Panc1 (cell line): ENCODE results near the gene PPM1M. TPM values are rescaled to one million over a fixed set of nuclear protein-coding genes. Genes with fewer than 3 reads are reported as not detected.
A peak's percentile ranks its signal among the peaks of the same experiment; 100 is the strongest.

ENCODE experiments used
- ATAC-seq: fragments of 200-7000 bp; cut with Tn5 transposase; 2 replicates; pipeline ENCODE4 v1.9.1; 2020; ENCODE audit warnings: mild to moderate bottlenecking, moderate library complexity
- BruUV-seq: library from RNA; stranded (reverse); fragments of 400-500 nt; replicated peaks from 2 replicates; lab custom pipeline; 2021; lab: Mats Ljungman, UMichigan
- CTCF ChIA-PET: fragments of 300-600 bp; sonication (Branson Sonifier 250); formaldehyde crosslinking; loops from one replicate; lab custom pipeline; 2022; ENCODE audit warnings: antibody characterized with exemption; lab: Charles Lee
- POLR2A ChIA-PET: fragments of 300-600 bp; sonication (Branson Sonifier 250); formaldehyde crosslinking; loops from one replicate; lab custom pipeline; 2022; ENCODE audit warnings: antibody characterized with exemption; lab: Charles Lee
- DNase-seq: peaks from one replicate; pipeline ENCODE4 v3.0.0-alpha.2; 2010; ENCODE audit warnings: low read depth, low spot score
- H3K27ac ChIP-seq: 2 replicates; pipeline ENCODE4 v1.5.1; 2011; ENCODE audit warnings: mild to moderate bottlenecking, low read length, inconsistent platforms
- H3K27me3 ChIP-seq: fragments of 200-500 bp; sonication (Bioruptor generic); 2 replicates; pipeline ENCODE4 v1.6.0; 2014; ENCODE audit warnings: low read length, inconsistent platforms; ENCODE audit not compliant: control insufficient read depth, insufficient read depth
- H3K36me3 ChIP-seq: fragments of 200-500 bp; sonication (Bioruptor generic); 2 replicates; pipeline ENCODE4 v1.5.1; 2014; ENCODE audit warnings: inconsistent platforms, mild to moderate bottlenecking, low read length, moderate library complexity; ENCODE audit not compliant: control insufficient read depth, insufficient read depth
- H3K4me1 ChIP-seq: 2 replicates; pipeline ENCODE4 v1.5.1; 2011; ENCODE audit warnings: inconsistent platforms, mild to moderate bottlenecking, low read length, moderate library complexity; ENCODE audit not compliant: control insufficient read depth, insufficient read depth
- H3K4me3 ChIP-seq, 2 experiments: 2 replicates each; pipeline ENCODE4 v1.5.1; 2011 to 2012; ENCODE audit warnings: low read depth in 2 of 2, low read length in 2 of 2, mild to moderate bottlenecking in 2 of 2, inconsistent platforms in 1 of 2, moderate library complexity in 1 of 2
- H3K9me3 ChIP-seq: fragments of 200-500 bp; sonication (Bioruptor generic); 2 replicates; pipeline ENCODE4 v1.5.1; 2014; ENCODE audit warnings: low read depth, mild to moderate bottlenecking, inconsistent platforms, low read length, moderate library complexity; ENCODE audit not compliant: control insufficient read depth, insufficient read depth
- CTCF ChIP-seq: fragments of 450-650 bp; IDR thresholded peaks from 2 replicates; pipeline ENCODE4 v1.5.1; 2017; ENCODE audit warnings: mild to moderate bottlenecking
- POLR2AphosphoS5 ChIP-seq: IDR thresholded peaks from 2 replicates; pipeline ENCODE4 v1.6.1; 2012; ENCODE audit warnings: mild to moderate bottlenecking, low read depth, low read length, moderate library complexity
- SIN3A ChIP-seq: IDR thresholded peaks from 2 replicates; pipeline ENCODE4 v1.6.1; 2012; ENCODE audit warnings: low read depth, mild to moderate bottlenecking, low read length, moderate library complexity, borderline replicate concordance; ENCODE audit not compliant: insufficient read depth
- TCF7L2 ChIP-seq: IDR thresholded peaks from 2 replicates; pipeline ENCODE4 v1.6.1; 2011; ENCODE audit warnings: mild to moderate bottlenecking, low read depth, low read length, inconsistent platforms
- in situ Hi-C: cut with HindIII; loops from 2 replicates; pipeline ENCODE4 v1.10.0; 2016; ENCODE audit warnings: low sequenced_read_pairs, low pct_unique_long_range_greater_than_20kb
- intact Hi-C: fragments of 100-400 bp; cut with micrococcal nuclease; formaldehyde crosslinking; loops from one replicate; pipeline ENCODE4 v1.10.0; 2022; ENCODE audit not compliant: unreplicated experiment
- total RNA-seq: library from RNA; stranded (reverse); gene quantifications from one replicate; pipeline ENCODE4 v1.2.1, GENCODE V29; 2021; ENCODE audit not compliant: unreplicated experiment
- TF ChIP-seq, protein P1 (sequence below), 2 experiments: IDR thresholded peaks; 2 replicates each; pipeline ENCODE4 v1.6.1; 2011 to 2012; ENCODE audit warnings: low read depth in 2 of 2, control low read depth in 1 of 2, low read length in 1 of 2, mild to moderate bottlenecking in 1 of 2, moderate library complexity in 1 of 2; ENCODE audit not compliant: insufficient read depth in 1 of 2

PPM1M gene
- total RNA-seq, 1 experiment from 2014 or later: 9.7 TPM

GRCh38 chr3:52280050-52280461, 34.5 kb downstream of the PPM1M start:
- Histone ChIP-seq H3K4me1 (peaks cover 27% of the 10 kb centered on the region), H3K4me3 (peak overlapping the region in 1 of 2 experiments; percentile 7; a peak in 1 of 4 replicates), H3K9me3 (no peaks in the 10 kb centered on the region), H3K36me3 (peaks cover 4% of the 10 kb centered on the region; the same call in 1 of the 2 replicates), H3K27me3 (no peaks in the 10 kb centered on the region), H3K27ac (peak overlapping the region; percentile 87)
- intact Hi-C loops: no loop called here
- TF ChIP-seq SIN3A (no peak), POLR2AphosphoS5 (no peak), TCF7L2 (no peak), CTCF (no peak)
- TF ChIP-seq, protein P1, sequence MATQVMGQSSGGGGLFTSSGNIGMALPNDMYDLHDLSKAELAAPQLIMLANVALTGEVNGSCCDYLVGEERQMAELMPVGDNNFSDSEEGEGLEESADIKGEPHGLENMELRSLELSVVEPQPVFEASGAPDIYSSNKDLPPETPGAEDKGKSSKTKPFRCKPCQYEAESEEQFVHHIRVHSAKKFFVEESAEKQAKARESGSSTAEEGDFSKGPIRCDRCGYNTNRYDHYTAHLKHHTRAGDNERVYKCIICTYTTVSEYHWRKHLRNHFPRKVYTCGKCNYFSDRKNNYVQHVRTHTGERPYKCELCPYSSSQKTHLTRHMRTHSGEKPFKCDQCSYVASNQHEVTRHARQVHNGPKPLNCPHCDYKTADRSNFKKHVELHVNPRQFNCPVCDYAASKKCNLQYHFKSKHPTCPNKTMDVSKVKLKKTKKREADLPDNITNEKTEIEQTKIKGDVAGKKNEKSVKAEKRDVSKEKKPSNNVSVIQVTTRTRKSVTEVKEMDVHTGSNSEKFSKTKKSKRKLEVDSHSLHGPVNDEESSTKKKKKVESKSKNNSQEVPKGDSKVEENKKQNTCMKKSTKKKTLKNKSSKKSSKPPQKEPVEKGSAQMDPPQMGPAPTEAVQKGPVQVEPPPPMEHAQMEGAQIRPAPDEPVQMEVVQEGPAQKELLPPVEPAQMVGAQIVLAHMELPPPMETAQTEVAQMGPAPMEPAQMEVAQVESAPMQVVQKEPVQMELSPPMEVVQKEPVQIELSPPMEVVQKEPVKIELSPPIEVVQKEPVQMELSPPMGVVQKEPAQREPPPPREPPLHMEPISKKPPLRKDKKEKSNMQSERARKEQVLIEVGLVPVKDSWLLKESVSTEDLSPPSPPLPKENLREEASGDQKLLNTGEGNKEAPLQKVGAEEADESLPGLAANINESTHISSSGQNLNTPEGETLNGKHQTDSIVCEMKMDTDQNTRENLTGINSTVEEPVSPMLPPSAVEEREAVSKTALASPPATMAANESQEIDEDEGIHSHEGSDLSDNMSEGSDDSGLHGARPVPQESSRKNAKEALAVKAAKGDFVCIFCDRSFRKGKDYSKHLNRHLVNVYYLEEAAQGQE (IDR thresholded peaks at IDR 0.05; ENCODE audit: insufficient read depth in 1 of 2, low read depth in 2 of 2, low read length in 1 of 2): no peak
- BruUV-seq: no TSS peak
- ATAC-seq (no peak), DNase-seq (no peak)
- POLR2A ChIA-PET: no interaction called here
- in situ Hi-C loops: no loop called here
- CTCF ChIA-PET: no interaction called here

DNA sequence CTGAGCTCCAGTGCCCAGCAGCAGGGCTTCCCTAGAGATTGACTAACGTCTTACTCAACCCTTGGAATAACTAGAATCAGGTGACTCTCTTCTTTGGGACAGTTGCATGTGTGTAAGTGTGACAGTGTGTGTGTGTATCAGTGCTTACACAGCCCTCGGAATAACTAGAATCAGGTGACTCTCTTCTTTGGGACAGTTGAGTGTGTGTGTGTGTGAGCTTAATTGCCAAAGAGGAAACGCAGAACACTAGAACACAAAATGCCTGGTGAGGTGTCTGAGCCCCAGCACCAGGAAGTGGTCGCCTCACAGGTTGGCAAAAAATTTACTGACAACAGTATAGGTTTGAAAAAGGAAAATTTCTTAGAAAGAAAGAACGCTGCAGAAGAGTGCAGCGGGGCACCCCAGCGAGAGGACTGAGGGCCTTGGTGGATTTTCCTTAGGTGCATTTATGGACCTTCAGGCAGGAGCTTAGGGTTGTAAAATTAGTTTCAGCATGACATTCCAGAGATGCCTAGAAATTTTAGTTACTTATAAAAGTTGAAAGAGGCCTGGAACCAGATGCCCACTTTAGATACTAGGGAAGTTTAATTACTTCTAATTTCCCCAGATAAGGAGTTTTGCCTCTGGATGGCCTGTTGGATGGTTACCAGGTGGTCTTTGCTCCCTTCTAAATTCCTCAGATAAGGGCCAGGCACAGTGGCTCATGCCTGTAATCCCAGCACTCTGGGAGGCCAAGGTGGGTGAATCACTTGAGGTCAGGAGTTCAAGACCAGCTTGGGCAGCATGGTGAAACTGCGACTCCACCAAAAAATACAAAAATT, 36.6 kb downstream of the PPM1M start:
- CTCF ChIA-PET: no interaction called here
- DNase-seq (no peak), ATAC-seq (no peak)
- Histone ChIP-seq H3K4me1 (peaks cover 30% of the 10 kb centered on the region), H3K36me3 (peaks cover 1% of the 10 kb centered on the region; the same call in 1 of the 2 replicates), H3K27me3 (no peaks in the 10 kb centered on the region), H3K27ac (peak overlapping the region; percentile 82), H3K9me3 (no peaks in the 10 kb centered on the region), H3K4me3 (no peak overlapping the region)
- TF ChIP-seq CTCF (no peak), TCF7L2 (peak; percentile 48; the same call in 1 of the 2 replicates)
- intact Hi-C loops: no loop called here
- in situ Hi-C loops: no loop called here
- POLR2A ChIA-PET: interaction anchor here (0.5 to 0.8 kb wide), 2 partner anchors 15 to 57 kb away, joined by 3 to 5 read pairs; no protein-coding TSS in a partner anchor
- no TSS peak for BruUV-seq
